ENCODE data around the gene MAST1. TPM values are rescaled to one million over a fixed set of nuclear protein-coding genes. Genes with fewer than 3 reads are reported as not detected.

Gene MAST1
- total RNA-seq, 1 experiment from 2014 or later = 28.9 TPM

DNA sequence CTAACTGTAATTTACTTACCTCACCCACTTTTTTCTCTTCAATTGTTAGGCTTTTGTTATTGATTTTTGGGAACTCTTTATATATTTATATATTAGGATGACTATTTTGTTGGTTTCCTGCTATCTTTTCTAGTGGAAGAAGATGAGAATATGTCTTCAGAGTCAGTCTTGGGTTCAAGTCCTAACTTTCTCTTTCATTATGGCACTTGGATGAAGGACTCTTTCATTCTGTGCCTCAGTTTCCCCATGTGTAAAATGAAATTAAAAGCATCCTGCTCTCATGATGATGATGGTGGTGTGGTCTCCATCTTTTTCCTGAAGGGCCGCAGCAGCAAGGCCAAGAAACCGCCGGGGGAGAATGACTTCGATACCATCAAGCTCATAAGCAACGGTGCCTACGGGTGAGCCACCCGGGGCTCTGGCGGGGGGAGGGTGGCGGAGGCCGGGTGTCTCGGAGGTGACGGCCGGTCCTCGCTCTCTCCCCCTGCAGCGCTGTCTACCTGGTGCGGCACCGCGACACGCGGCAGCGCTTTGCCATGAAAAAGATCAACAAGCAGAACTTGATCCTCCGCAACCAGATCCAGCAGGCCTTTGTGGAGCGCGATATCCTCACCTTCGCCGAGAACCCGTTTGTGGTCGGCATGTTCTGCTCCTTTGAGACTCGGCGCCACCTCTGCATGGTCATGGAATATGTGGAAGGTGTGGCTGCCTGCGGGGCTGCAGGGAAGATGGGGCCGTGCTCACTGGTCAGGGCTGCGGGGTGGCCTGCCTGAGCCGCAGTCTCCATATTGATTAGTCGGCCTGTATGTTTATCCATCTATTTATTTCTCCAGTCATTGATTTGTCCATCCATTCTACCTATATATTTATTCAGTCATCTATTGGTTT is 20.0 kb downstream of the MAST1 start:
- H3K4me3 ChIP-seq (replicated peaks in 1 of 2; ENCODE audit: low read depth in 1 of 2, low read length in 2 of 2) = no peak overlapping the region
- BruUV-seq (replicated peaks) = no TSS peak
- no peak overlapping the region for H3K4me2 ChIP-seq (ENCODE audit: low read length)
- no peaks in the 10 kb centered on the region for H3K9me3 ChIP-seq (ENCODE audit: control insufficient read depth in 1 of 2, insufficient read depth in 1 of 2, low read depth in 1 of 2, low read length in 2 of 2)
- DNase-seq (ENCODE audit: low read depth, low spot score) = no peak
- ChIA-PET POLR2A (interaction anchor here (0.6 kb wide), 1 partner anchor 307 kb away, joined by 3 read pairs; no protein-coding TSS in a partner anchor), RAD21 (ENCODE audit: low non-redundant PET in 1 of 2, low total read pairs in 2 of 2, uncharacterized antibody in 2 of 2, unreplicated experiment in 2 of 2) (no interaction called here), CTCF (no interaction called here)
- no peaks in the 10 kb centered on the region for H3K9me2 ChIP-seq (ENCODE audit: insufficient read depth)
- intact Hi-C loops (cut with micrococcal nuclease) = no loop called here
- peaks cover 12 to 13% of the 10 kb centered on the region in 2 experiments; a peak in 3 of 4 replicates for H3K36me3 ChIP-seq (ENCODE audit: control insufficient read depth in 1 of 2, insufficient read depth in 2 of 2, low read length in 2 of 2)
- no peaks in the 10 kb centered on the region for H3K4me1 ChIP-seq (ENCODE audit: control insufficient read depth in 1 of 2, insufficient read depth in 2 of 2, low read length in 2 of 2)
- no peak overlapping the region for H3K27ac ChIP-seq (ENCODE audit: low read depth, low read length)
- H3K9ac ChIP-seq (ENCODE audit: low read length) = no peak overlapping the region
- no peaks in the 10 kb centered on the region for H3K27me3 ChIP-seq (ENCODE audit: insufficient read depth, low read length)
- TF ChIP-seq TCF7L2 (IDR thresholded peaks at IDR 0.05; ENCODE audit: borderline replicate concordance, extremely low read depth, insufficient read depth, insufficient read length) (no peak), SP1 (IDR thresholded peaks at IDR 0.05; ENCODE audit: low read depth) (no peak), CEBPB (IDR thresholded peaks at IDR 0.05; ENCODE audit: low read depth) (no peak)
- TF ChIP-seq, protein P1, sequence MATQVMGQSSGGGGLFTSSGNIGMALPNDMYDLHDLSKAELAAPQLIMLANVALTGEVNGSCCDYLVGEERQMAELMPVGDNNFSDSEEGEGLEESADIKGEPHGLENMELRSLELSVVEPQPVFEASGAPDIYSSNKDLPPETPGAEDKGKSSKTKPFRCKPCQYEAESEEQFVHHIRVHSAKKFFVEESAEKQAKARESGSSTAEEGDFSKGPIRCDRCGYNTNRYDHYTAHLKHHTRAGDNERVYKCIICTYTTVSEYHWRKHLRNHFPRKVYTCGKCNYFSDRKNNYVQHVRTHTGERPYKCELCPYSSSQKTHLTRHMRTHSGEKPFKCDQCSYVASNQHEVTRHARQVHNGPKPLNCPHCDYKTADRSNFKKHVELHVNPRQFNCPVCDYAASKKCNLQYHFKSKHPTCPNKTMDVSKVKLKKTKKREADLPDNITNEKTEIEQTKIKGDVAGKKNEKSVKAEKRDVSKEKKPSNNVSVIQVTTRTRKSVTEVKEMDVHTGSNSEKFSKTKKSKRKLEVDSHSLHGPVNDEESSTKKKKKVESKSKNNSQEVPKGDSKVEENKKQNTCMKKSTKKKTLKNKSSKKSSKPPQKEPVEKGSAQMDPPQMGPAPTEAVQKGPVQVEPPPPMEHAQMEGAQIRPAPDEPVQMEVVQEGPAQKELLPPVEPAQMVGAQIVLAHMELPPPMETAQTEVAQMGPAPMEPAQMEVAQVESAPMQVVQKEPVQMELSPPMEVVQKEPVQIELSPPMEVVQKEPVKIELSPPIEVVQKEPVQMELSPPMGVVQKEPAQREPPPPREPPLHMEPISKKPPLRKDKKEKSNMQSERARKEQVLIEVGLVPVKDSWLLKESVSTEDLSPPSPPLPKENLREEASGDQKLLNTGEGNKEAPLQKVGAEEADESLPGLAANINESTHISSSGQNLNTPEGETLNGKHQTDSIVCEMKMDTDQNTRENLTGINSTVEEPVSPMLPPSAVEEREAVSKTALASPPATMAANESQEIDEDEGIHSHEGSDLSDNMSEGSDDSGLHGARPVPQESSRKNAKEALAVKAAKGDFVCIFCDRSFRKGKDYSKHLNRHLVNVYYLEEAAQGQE (IDR thresholded peaks at IDR 0.05; ENCODE audit: low read depth) = no peak
- no peaks in the 10 kb centered on the region for H3K79me2 ChIP-seq (ENCODE audit: insufficient read depth, low read length)
- ATAC-seq = no peak
- no peak overlapping the region for H2AFZ ChIP-seq (ENCODE audit: low read depth, low read length, poor library complexity, severe bottlenecking)
- no peaks in the 10 kb centered on the region for H4K20me1 ChIP-seq (ENCODE audit: insufficient read depth)
